GM12878 (cell line): ENCODE measurements around the gene GPR17. TPM values are rescaled to one million over a fixed set of nuclear protein-coding genes. Genes with fewer than 3 reads are reported as not detected.

Source experiments
- ATAC-seq: fragments of 200-7000 bp; cut with Tn5 transposase; 3 replicates; pipeline ENCODE4 v1.9.1; 2020; ENCODE audit warnings: mild to moderate bottlenecking, moderate library complexity
- BruUV-seq: library from RNA; stranded (reverse); fragments of 400-500 nt; replicated peaks from 2 replicates; lab custom pipeline; 2021; lab: Mats Ljungman, UMichigan
- CTCF ChIA-PET: fragments of 300-600 bp; sonication (Branson Sonifier 250); formaldehyde crosslinking; extraction: SDS; loops from one replicate; lab custom pipeline; 2021; ENCODE audit warnings: inconsistent platforms; lab: Yijun Ruan, JAX
- POLR2A ChIA-PET: fragments of 350-600 bp; formaldehyde crosslinking; extraction: SDS; loops from one replicate; lab custom pipeline; 2021; ENCODE audit warnings: inconsistent platforms; lab: Charles Lee
- RAD21 ChIA-PET: fragments of 300-600 bp; sonication (Branson Sonifier 250); formaldehyde crosslinking; loops from one replicate; lab custom pipeline; 2023; ENCODE audit warnings: antibody characterized with exemption; ENCODE audit not compliant: unreplicated experiment; lab: Charles Lee
- SMC1A ChIA-PET: fragments of 300-600 bp; sonication (Branson Sonifier 250); formaldehyde crosslinking; loops from one replicate; lab custom pipeline; 2023; ENCODE audit not compliant: unreplicated experiment, uncharacterized antibody; lab: Charles Lee
- DNase-seq: peaks from one replicate; pipeline ENCODE4 v3.0.0-alpha.2; 2011; ENCODE audit warnings: low read depth, low spot score
- FAIRE-seq: peaks from 3 replicates; lab custom pipeline; 2011; peaks lifted over from hg19 to GRCh38; lab: Jason Lieb, UNC
- H2AFZ ChIP-seq: 2 replicates; pipeline ENCODE4 v1.6.0; 2011; ENCODE audit warnings: low read depth, low read length, control low read depth; ENCODE audit not compliant: control insufficient read depth
- H3K27ac ChIP-seq: 2 replicates; pipeline ENCODE4 v1.5.1; 2011; ENCODE audit warnings: control low read depth; ENCODE audit not compliant: control insufficient read depth, insufficient read depth
- H3K27me3 ChIP-seq, 2 experiments: replicated peaks in 1 of 2; 2 replicates each; pipeline versions ENCODE4 v1.6.0 to v1.6.1; 2011; ENCODE audit warnings: low read length in 1 of 2; ENCODE audit not compliant: control insufficient read depth in 2 of 2, insufficient read depth in 2 of 2
- H3K36me3 ChIP-seq, 2 experiments: 2 replicates each; pipeline ENCODE4 v1.5.1; 2011; ENCODE audit warnings: low read length in 1 of 2; ENCODE audit not compliant: control insufficient read depth in 2 of 2, insufficient read depth in 2 of 2
- H3K4me1 ChIP-seq: 2 replicates; pipeline ENCODE4 v1.6.1; 2011; ENCODE audit warnings: mild to moderate bottlenecking, low read length, moderate library complexity, mixed read lengths; ENCODE audit not compliant: control insufficient read depth, insufficient read depth
- H3K4me2 ChIP-seq: 2 replicates; pipeline ENCODE4 v1.6.0; 2011; ENCODE audit warnings: control low read depth; ENCODE audit not compliant: control insufficient read depth, insufficient read depth
- H3K4me3 ChIP-seq: fragments of 200-600 bp; sonication (generic); 2 replicates; pipeline ENCODE4 v1.5.1; 2016
- H3K79me2 ChIP-seq: 2 replicates; pipeline ENCODE4 v1.6.0; 2011; ENCODE audit warnings: low read length; ENCODE audit not compliant: control insufficient read depth, insufficient read depth
- H3K9ac ChIP-seq: 2 replicates; pipeline ENCODE4 v1.8.0; 2011; ENCODE audit warnings: low read length, control low read depth, mixed read lengths; ENCODE audit not compliant: control insufficient read depth, insufficient read depth
- H3K9me3 ChIP-seq: replicated peaks from 3 replicates; pipeline ENCODE4 v1.5.1; 2011; ENCODE audit warnings: mild to moderate bottlenecking, low read length; ENCODE audit not compliant: control insufficient read depth, insufficient read depth
- H4K20me1 ChIP-seq: 2 replicates; pipeline ENCODE4 v1.6.0; 2011; ENCODE audit not compliant: control insufficient read depth, insufficient read depth
- BACH1 ChIP-seq: fragments of 450-650 bp; IDR thresholded peaks from 2 replicates; pipeline ENCODE4 v1.6.1; 2017; ENCODE audit warnings: mild to moderate bottlenecking, borderline replicate concordance
- CEBPB ChIP-seq, 2 experiments: fragments of 150-350 bp in 1 of 2; IDR thresholded peaks; 2 replicates each; pipeline ENCODE4 v1.6.1; 2012 to 2014; ENCODE audit warnings: low read depth in 2 of 2, low read length in 2 of 2, borderline replicate concordance in 1 of 2, inconsistent platforms in 1 of 2
- IKZF2 ChIP-seq, 2 experiments: fragments of 450-650 bp; IDR thresholded peaks; 2 replicates each; pipeline ENCODE4 v1.6.1; 2017; ENCODE audit warnings: mild to moderate bottlenecking in 2 of 2, moderate library complexity in 2 of 2
- SIN3A ChIP-seq: IDR thresholded peaks from 2 replicates; pipeline ENCODE4 v1.6.1; 2012; ENCODE audit warnings: low read depth, low read length, improper control_type of control experiment
- SIX5 ChIP-seq: IDR thresholded peaks from 2 replicates; pipeline ENCODE4 v1.6.1; 2011; ENCODE audit warnings: mild to moderate bottlenecking, low read depth, low read length, moderate library complexity; ENCODE audit not compliant: severe bottlenecking
- SMAD5 ChIP-seq: IDR thresholded peaks from 2 replicates; pipeline ENCODE4 v1.6.1; 2016; ENCODE audit warnings: antibody characterized with exemption, low read depth
- SMC3 ChIP-seq: IDR thresholded peaks from 2 replicates; pipeline ENCODE4 v1.6.1; 2011; ENCODE audit warnings: low read length, improper control_type of control experiment, borderline replicate concordance
- SREBF1 ChIP-seq: IDR thresholded peaks from 2 replicates; pipeline ENCODE4 v1.6.1; 2012; ENCODE audit warnings: mild to moderate bottlenecking, low read length
- STAT1 ChIP-seq: fragments of 450-650 bp; conservative IDR thresholded peaks from 2 replicates; pipeline ENCODE4 v1.6.1; 2014; ENCODE audit warnings: antibody characterized with exemption, mild to moderate bottlenecking
- WGBS: methylation state at CpG from one replicate; pipeline ENCODE4 v1.1.6; 2016; ENCODE audit warnings: low lambda C conversion rate; ENCODE audit not compliant: insufficient replicate concordance, insufficient coverage; ENCODE audit errors: missing lambda C conversion rate; 5-methylcytosine and 5-hydroxymethylcytosine counted together
- in situ Hi-C: fragments of 300-500 bp; cut with MboI; formaldehyde crosslinking; loops from 9 replicates; pipeline ENCODE4 v1.14.3; 2018; ENCODE audit warnings: mixed read lengths
- intact Hi-C: fragments of 100-400 bp; cut with micrococcal nuclease; formaldehyde crosslinking; loops from one replicate; pipeline ENCODE4 v1.14.2; 2022; ENCODE audit not compliant: unreplicated experiment
- polyA plus RNA-seq, 11 experiments: library from polyadenylated mRNA; depleted of rRNA in 4 of 11; unstranded in 6 of 11; stranded (reverse) in 5 of 11; fragments of >200 nt; fragmentation: Nextera tagmentation in 4 of 11; fragmentation: Illumina TruSeq in 1 of 11; extraction: Ambion mirVana in 4 of 11; extraction: Trizol in 1 of 11; gene quantifications; 1 replicate in 1 of 11; 2 replicates in 10 of 11; pipeline versions ENCODE4 v1.2.1 to v1.2.3, GENCODE V29; 2011 to 2016; ENCODE audit warnings: inconsistent platforms in 2 of 11, missing spikeins in 2 of 11, low read depth in 1 of 11
- total RNA-seq, 4 experiments: library from RNA; depleted of rRNA in 3 of 4; stranded (reverse); fragments of >200 nt in 3 of 4; fragmentation: Illumina TruSeq in 1 of 4; extraction: Trizol in 1 of 4; gene quantifications; 2 replicates each; pipeline versions ENCODE4 v1.2.1 to v1.2.3, GENCODE V29; 2013 to 2021
- TF ChIP-seq, protein P1 (sequence below): IDR thresholded peaks from 2 replicates; pipeline ENCODE4 v1.6.1; 2011; ENCODE audit warnings: low read depth, mild to moderate bottlenecking, low read length, moderate library complexity, borderline replicate concordance; ENCODE audit errors: extremely low read depth
- TF ChIP-seq, protein P2 (sequence below): IDR thresholded peaks from 2 replicates; pipeline ENCODE4 v1.6.1; 2011; ENCODE audit warnings: low read depth, low read length, improper control_type of control experiment, borderline replicate concordance
- TF ChIP-seq, protein P3 (sequence below): fragments of 450-650 bp; formaldehyde crosslinking; IDR thresholded peaks from 2 replicates; pipeline ENCODE4 v1.4.0; 2020; ENCODE audit warnings: mild to moderate bottlenecking, moderate library complexity

Gene GPR17
- total and polyA plus RNA-seq, 10 of the 15 experiments (the other 5 are each of a cell fraction or from before 2014, with no cell fraction given): not detected

DNA sequence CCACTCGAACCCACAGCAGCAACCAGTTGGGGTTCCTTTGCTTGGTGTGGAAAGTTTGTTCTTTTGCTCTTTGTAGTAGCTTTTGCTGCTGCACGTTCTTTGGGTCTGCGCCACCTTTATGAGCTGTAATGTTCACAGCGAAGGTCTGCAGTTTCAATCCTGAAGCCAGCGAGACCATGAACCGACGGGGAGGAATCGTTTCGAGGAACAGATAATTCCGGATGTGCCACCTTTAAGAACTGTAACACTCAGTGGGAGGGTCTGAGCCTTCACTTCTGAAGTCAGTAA lies 14.3 kb downstream of the GPR17 start:
- TF ChIP-seq BACH1 (no peak), SMAD5 (no peak)
- H3K27me3 ChIP-seq: peaks cover 7 to 8% of the 10 kb centered on the region in 2 experiments
- ATAC-seq (no peak), DNase-seq (no peak), FAIRE-seq (no peak)
- H3K4me2 ChIP-seq: no peak overlapping the region
- no peak overlapping the region for H3K9ac ChIP-seq
- RAD21 ChIA-PET: no interaction called here
- H3K4me1 ChIP-seq: no peaks in the 10 kb centered on the region
- no peaks in the 10 kb centered on the region for H3K79me2 ChIP-seq
- H3K4me3 ChIP-seq: no peak overlapping the region
- H3K27ac ChIP-seq: no peak overlapping the region
- POLR2A ChIA-PET: no interaction called here
- H2AFZ ChIP-seq: no peak overlapping the region
- in situ Hi-C loops (no loop called here), intact Hi-C loops (no loop called here)
- 58% methylated on average over 10 of the region's 10 CpGs for WGBS
- H4K20me1 ChIP-seq: no peaks in the 10 kb centered on the region
- no peaks in the 10 kb centered on the region for H3K36me3 ChIP-seq
- CTCF ChIA-PET: interaction anchor here (0.8 to 1.0 kb wide), 2 partner anchors 10 to 70 kb away, joined by 3 to 5 read pairs; no protein-coding TSS in a partner anchor
- H3K9me3 ChIP-seq: no peaks in the 10 kb centered on the region
- BruUV-seq: no TSS peak
- SMC1A ChIA-PET: no interaction called here

DNA sequence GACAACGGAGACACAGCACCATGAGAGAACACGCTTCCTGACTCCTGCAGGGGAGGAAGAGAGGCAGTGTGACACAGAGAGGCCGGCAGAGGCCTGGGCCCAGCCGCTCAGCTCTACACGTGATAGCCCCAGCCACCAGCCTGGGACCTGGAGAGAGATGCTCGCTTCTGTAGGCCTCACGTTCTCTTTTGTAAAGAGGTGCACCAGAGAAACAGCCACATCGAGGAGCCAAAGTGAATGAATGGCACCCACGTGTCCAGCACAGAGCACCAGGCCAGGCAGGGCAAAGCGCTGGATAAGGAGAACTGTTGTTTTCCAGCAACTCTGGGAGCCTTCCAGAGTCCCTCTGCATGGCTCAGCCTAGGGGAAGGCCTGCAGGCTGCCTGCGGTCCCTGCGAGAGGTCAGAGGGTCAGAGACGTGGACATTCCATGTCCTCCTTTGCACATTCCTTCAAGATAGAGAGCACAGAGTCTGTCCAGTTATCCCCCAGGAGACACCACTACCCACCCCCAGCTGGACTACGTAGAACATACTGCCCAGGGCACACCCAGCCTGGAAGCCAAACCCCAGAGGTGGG lies 15.2 kb downstream of the GPR17 start:
- ATAC-seq (no peak), FAIRE-seq (no peak), DNase-seq (no peak)
- Histone ChIP-seq H2AFZ (no peak overlapping the region), H3K36me3 (no peaks in the 10 kb centered on the region), H3K4me1 (no peaks in the 10 kb centered on the region), H3K9me3 (no peaks in the 10 kb centered on the region), H3K4me3 (no peak overlapping the region), H3K27me3 (peaks cover 7 to 8% of the 10 kb centered on the region in 2 experiments), H3K27ac (no peak overlapping the region), H4K20me1 (no peaks in the 10 kb centered on the region), H3K4me2 (no peak overlapping the region), H3K9ac (no peak overlapping the region), H3K79me2 (no peaks in the 10 kb centered on the region)
- CTCF ChIA-PET: no interaction called here
- POLR2A ChIA-PET: no interaction called here
- BruUV-seq: no TSS peak
- in situ Hi-C loops (no loop called here), intact Hi-C loops (no loop called here)
- 68% methylated on average over 14 of the region's 14 CpGs for WGBS
- SMC1A ChIA-PET: no interaction called here
- RAD21 ChIA-PET: no interaction called here
- TF ChIP-seq SIN3A (no peak), STAT1 (no peak), IKZF2 (IDR thresholded peaks at IDR 0.05) (no peak), SMC3 (no peak), BACH1 (no peak), CEBPB (IDR thresholded peaks at IDR 0.05; ENCODE audit: borderline replicate concordance in 1 of 2, low read depth in 2 of 2, low read length in 2 of 2) (no peak), SIX5 (no peak), SREBF1 (no peak)
- TF ChIP-seq, protein P1, sequence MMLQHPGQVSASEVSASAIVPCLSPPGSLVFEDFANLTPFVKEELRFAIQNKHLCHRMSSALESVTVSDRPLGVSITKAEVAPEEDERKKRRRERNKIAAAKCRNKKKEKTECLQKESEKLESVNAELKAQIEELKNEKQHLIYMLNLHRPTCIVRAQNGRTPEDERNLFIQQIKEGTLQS: no peak
- TF ChIP-seq, protein P2, sequence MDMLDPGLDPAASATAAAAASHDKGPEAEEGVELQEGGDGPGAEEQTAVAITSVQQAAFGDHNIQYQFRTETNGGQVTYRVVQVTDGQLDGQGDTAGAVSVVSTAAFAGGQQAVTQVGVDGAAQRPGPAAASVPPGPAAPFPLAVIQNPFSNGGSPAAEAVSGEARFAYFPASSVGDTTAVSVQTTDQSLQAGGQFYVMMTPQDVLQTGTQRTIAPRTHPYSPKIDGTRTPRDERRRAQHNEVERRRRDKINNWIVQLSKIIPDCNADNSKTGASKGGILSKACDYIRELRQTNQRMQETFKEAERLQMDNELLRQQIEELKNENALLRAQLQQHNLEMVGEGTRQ: no peak
- TF ChIP-seq, protein P3, sequence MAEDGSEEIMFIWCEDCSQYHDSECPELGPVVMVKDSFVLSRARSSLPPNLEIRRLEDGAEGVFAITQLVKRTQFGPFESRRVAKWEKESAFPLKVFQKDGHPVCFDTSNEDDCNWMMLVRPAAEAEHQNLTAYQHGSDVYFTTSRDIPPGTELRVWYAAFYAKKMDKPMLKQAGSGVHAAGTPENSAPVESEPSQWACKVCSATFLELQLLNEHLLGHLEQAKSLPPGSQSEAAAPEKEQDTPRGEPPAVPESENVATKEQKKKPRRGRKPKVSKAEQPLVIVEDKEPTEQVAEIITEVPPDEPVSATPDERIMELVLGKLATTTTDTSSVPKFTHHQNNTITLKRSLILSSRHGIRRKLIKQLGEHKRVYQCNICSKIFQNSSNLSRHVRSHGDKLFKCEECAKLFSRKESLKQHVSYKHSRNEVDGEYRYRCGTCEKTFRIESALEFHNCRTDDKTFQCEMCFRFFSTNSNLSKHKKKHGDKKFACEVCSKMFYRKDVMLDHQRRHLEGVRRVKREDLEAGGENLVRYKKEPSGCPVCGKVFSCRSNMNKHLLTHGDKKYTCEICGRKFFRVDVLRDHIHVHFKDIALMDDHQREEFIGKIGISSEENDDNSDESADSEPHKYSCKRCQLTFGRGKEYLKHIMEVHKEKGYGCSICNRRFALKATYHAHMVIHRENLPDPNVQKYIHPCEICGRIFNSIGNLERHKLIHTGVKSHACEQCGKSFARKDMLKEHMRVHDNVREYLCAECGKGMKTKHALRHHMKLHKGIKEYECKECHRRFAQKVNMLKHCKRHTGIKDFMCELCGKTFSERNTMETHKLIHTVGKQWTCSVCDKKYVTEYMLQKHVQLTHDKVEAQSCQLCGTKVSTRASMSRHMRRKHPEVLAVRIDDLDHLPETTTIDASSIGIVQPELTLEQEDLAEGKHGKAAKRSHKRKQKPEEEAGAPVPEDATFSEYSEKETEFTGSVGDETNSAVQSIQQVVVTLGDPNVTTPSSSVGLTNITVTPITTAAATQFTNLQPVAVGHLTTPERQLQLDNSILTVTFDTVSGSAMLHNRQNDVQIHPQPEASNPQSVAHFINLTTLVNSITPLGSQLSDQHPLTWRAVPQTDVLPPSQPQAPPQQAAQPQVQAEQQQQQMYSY: no peak
